GM23248 (cell line): Measurements from ENCODE around the gene HOXA5. TPM values are rescaled to one million over a fixed set of nuclear protein-coding genes. Genes with fewer than 3 reads are reported as not detected.

Experiments
- DNase-seq: peaks from one replicate; pipeline ENCODE4 v3.0.0-alpha.2; 2015
- H2AFZ ChIP-seq: fragments of 200-600 bp; sonication (generic); 2 replicates; pipeline ENCODE4 v1.6.1; 2016; ENCODE audit warnings: antibody characterized with exemption
- H3F3A ChIP-seq: fragments of 200-600 bp; sonication (generic); 2 replicates; pipeline ENCODE4 v1.6.1; 2016; ENCODE audit warnings: mild to moderate bottlenecking, antibody characterized with exemption, mixed run types; ENCODE audit not compliant: insufficient read depth
- H3K27ac ChIP-seq: fragments of 200-600 bp; sonication (generic); 2 replicates; pipeline ENCODE4 v1.5.1; 2016; ENCODE audit warnings: mild to moderate bottlenecking
- H3K27me3 ChIP-seq: fragments of 200-600 bp; sonication (generic); replicated peaks from 2 replicates; pipeline ENCODE4 v1.6.1; 2016; ENCODE audit warnings: mild to moderate bottlenecking; ENCODE audit not compliant: insufficient read depth
- H3K36me3 ChIP-seq: fragments of 200-600 bp; sonication (generic); 2 replicates; pipeline ENCODE4 v1.6.1; 2016; ENCODE audit warnings: low read depth, mild to moderate bottlenecking
- H3K4me1 ChIP-seq: fragments of 200-600 bp; sonication (generic); 2 replicates; pipeline ENCODE4 v1.6.1; 2016; ENCODE audit warnings: mild to moderate bottlenecking; ENCODE audit not compliant: insufficient read depth
- H3K4me2 ChIP-seq: fragments of 200-600 bp; sonication (generic); one replicate; pipeline ENCODE4 v1.6.1; 2016; ENCODE audit warnings: mild to moderate bottlenecking; ENCODE audit not compliant: unreplicated experiment
- H3K4me3 ChIP-seq: fragments of 200-600 bp; sonication (generic); 2 replicates; pipeline ENCODE4 v1.5.1; 2016; ENCODE audit warnings: mild to moderate bottlenecking
- H3K79me2 ChIP-seq: fragments of 200-600 bp; sonication (generic); 2 replicates; pipeline ENCODE4 v1.6.1; 2016; ENCODE audit warnings: mild to moderate bottlenecking; ENCODE audit not compliant: insufficient read depth
- H3K9ac ChIP-seq: fragments of 200-600 bp; sonication (generic); 2 replicates; pipeline ENCODE4 v1.6.1; 2016; ENCODE audit warnings: mild to moderate bottlenecking
- H3K9me2 ChIP-seq: fragments of 200-600 bp; sonication (generic); 2 replicates; pipeline ENCODE4 v1.6.1; 2016; ENCODE audit warnings: mixed run types, mild to moderate bottlenecking, moderate library complexity; ENCODE audit not compliant: insufficient read depth
- H3K9me3 ChIP-seq: fragments of 200-600 bp; sonication (generic); one replicate; pipeline ENCODE4 v1.6.1; 2017; ENCODE audit warnings: low read depth
- H4K20me1 ChIP-seq: fragments of 200-600 bp; sonication (generic); 2 replicates; pipeline ENCODE4 v1.6.0; 2016; ENCODE audit not compliant: insufficient read depth
- EZH2 ChIP-seq: fragments of 200-600 bp; sonication (generic); IDR thresholded peaks from 2 replicates; pipeline ENCODE4 v1.6.1; 2018; ENCODE audit warnings: antibody characterized with exemption, mild to moderate bottlenecking; ENCODE audit not compliant: insufficient read depth, poor library complexity, severe bottlenecking
- EZH2phosphoT487 ChIP-seq: fragments of 200-600 bp; sonication (generic); IDR thresholded peaks from 2 replicates; pipeline ENCODE4 v1.6.1; 2018; ENCODE audit warnings: antibody characterized with exemption, moderate library complexity, mild to moderate bottlenecking, low read depth; ENCODE audit not compliant: insufficient read depth
- WGBS, 2 experiments: methylation state at CpG; one replicate each; pipeline ENCODE4 v1.1.6; 2015 to 2017; ENCODE audit warnings: low lambda C conversion rate in 2 of 2, low coverage in 1 of 2; ENCODE audit errors: missing lambda C conversion rate in 2 of 2; 5-methylcytosine and 5-hydroxymethylcytosine counted together
- in situ Hi-C: fragments of 300-500 bp; cut with MboI; formaldehyde crosslinking; loops from 2 replicates; pipeline ENCODE4 v1.15.0; 2020
- polyA plus RNA-seq: library from polyadenylated mRNA; unstranded; fragments of >200 nt; fragmentation: Nextera tagmentation; extraction: Ambion mirVana; gene quantifications from 2 replicates; pipeline ENCODE4 v1.2.1, GENCODE V29; 2016
- total RNA-seq: library from RNA; depleted of rRNA; stranded (reverse); fragments of >200 nt; shearing (Covaris generic); gene quantifications from 2 replicates; pipeline ENCODE4 v1.2.3, GENCODE V29; 2014

Gene HOXA5
- total and polyA plus RNA-seq, 2 experiments from 2014 or later: 1.9 to 4.0 TPM

- H2AFZ ChIP-seq: no peak overlapping the region
- peak overlapping the region; percentile 98 for H3K9ac ChIP-seq
- peaks cover 11% of the 10 kb centered on the region for H3F3A ChIP-seq
- H4K20me1 ChIP-seq: no peaks in the 10 kb centered on the region
- TF ChIP-seq EZH2 (no peak), EZH2phosphoT487 (peak; percentile 71; the same call in 1 of the 2 replicates)
- 2% methylated on average over 11 of the region's 11 CpGs for WGBS, 2 experiments
- peaks cover 4% of the 10 kb centered on the region; the same call in 1 of the 2 replicates for H3K36me3 ChIP-seq
- H3K27me3 ChIP-seq: no peaks in the 10 kb centered on the region
- H3K4me1 ChIP-seq: peaks cover 17% of the 10 kb centered on the region
- in situ Hi-C loops: loop anchor here (10.0 kb wide), 1 partner anchor 1316 kb away; no protein-coding TSS in a partner anchor
- peak overlapping the region; percentile 100 for H3K4me2 ChIP-seq
- peak overlapping the region; percentile 99 for H3K27ac ChIP-seq
- peaks cover 100% of the 10 kb centered on the region for H3K79me2 ChIP-seq
- no peak for DNase-seq
- H3K4me3 ChIP-seq: peak overlapping the region; percentile 83
- no peaks in the 10 kb centered on the region for H3K9me3 ChIP-seq
- no peaks in the 10 kb centered on the region for H3K9me2 ChIP-seq
Observed at GRCh38 chr7:27170426-27171324, 27.2 kb upstream of the HOXA5 start.

- peaks cover 4% of the 10 kb centered on the region; the same call in 1 of the 2 replicates for H3K36me3 ChIP-seq
- TF ChIP-seq EZH2phosphoT487 (no peak; the same call in 1 of the 2 replicates), EZH2 (no peak)
- WGBS, 2 experiments: 1 to 3% methylated on average over 24 to 46 of the region's 46 CpGs
- no peaks in the 10 kb centered on the region for H3K27me3 ChIP-seq
- peak overlapping the region; percentile 100 for H3K4me2 ChIP-seq
- peak overlapping the region; percentile 83 for H3K4me3 ChIP-seq
- peak overlapping the region; percentile 99 for H3K27ac ChIP-seq
- H3K9ac ChIP-seq: peak overlapping the region; percentile 98
- H3K9me2 ChIP-seq: no peaks in the 10 kb centered on the region
- H2AFZ ChIP-seq: no peak overlapping the region
- no peaks in the 10 kb centered on the region for H4K20me1 ChIP-seq
- peak; percentile 79 for DNase-seq
- in situ Hi-C loops: loop anchor here (10.0 kb wide), 2 partner anchors 975 to 1315 kb away; no protein-coding TSS in a partner anchor
- H3K79me2 ChIP-seq: peaks cover 100% of the 10 kb centered on the region
- H3K4me1 ChIP-seq: peaks cover 10% of the 10 kb centered on the region
- no peaks in the 10 kb centered on the region for H3K9me3 ChIP-seq
- peaks cover 11% of the 10 kb centered on the region for H3F3A ChIP-seq
Observed at GRCh38 chr7:27169658-27170425, 26.4 kb upstream of the HOXA5 start.

GRCh38 chr7:27168265-27168947 is 24.9 kb upstream of the HOXA5 start:
- Histone ChIP-seq H3K9me3 (no peaks in the 10 kb centered on the region), H4K20me1 (no peaks in the 10 kb centered on the region), H3K9ac (peak overlapping the region; percentile 98), H3K36me3 (peaks cover 5% of the 10 kb centered on the region; the same call in 1 of the 2 replicates), H2AFZ (peak overlapping the region; percentile 41; the same call in 1 of the 2 replicates), H3K4me1 (peaks cover 7% of the 10 kb centered on the region), H3K4me2 (peak overlapping the region; percentile 100), H3K27me3 (no peaks in the 10 kb centered on the region), H3K4me3 (peak overlapping the region; percentile 83), H3K27ac (peak overlapping the region; percentile 99), H3F3A (peaks cover 11% of the 10 kb centered on the region), H3K9me2 (no peaks in the 10 kb centered on the region), H3K79me2 (peaks cover 100% of the 10 kb centered on the region)
- WGBS, 2 experiments: 2 to 3% methylated on average over 25 of the region's 25 CpGs
- peak; percentile 79 for DNase-seq
- TF ChIP-seq EZH2phosphoT487 (no peak), EZH2 (no peak)
- in situ Hi-C loops: loop anchor here (10.0 kb wide), 1 partner anchor 974 kb away; no protein-coding TSS in a partner anchor

GRCh38 chr7:27167916-27168264 is 24.4 kb upstream of the HOXA5 start:
- TF ChIP-seq EZH2phosphoT487: no peak
- TF ChIP-seq EZH2: no peak
- WGBS, 2 experiments: 0 to 3% methylated on average over 4 of the region's 4 CpGs
- Histone ChIP-seq H3K9ac (peak overlapping the region; percentile 98), H3K4me3 (peak overlapping the region; percentile 83), H3K4me2 (peak overlapping the region; percentile 100), H3K79me2 (peaks cover 100% of the 10 kb centered on the region), H3K36me3 (peaks cover 10% of the 10 kb centered on the region; the same call in 1 of the 2 replicates), H3F3A (peaks cover 12% of the 10 kb centered on the region), H2AFZ (0 out of 2 replicates have a peak overlapping the region, but pooled peaks have one; percentile 41), H3K9me3 (no peaks in the 10 kb centered on the region), H4K20me1 (no peaks in the 10 kb centered on the region), H3K27me3 (no peaks in the 10 kb centered on the region), H3K4me1 (peaks cover 7% of the 10 kb centered on the region), H3K27ac (peak overlapping the region; percentile 99), H3K9me2 (no peaks in the 10 kb centered on the region)
- in situ Hi-C loops: loop anchor here (10.0 kb wide), 1 partner anchor 973 kb away; no protein-coding TSS in a partner anchor
- DNase-seq: peak; percentile 81
